GM12875 (cell line): ENCODE measurements around the gene TYRP1.
"Not testable (repeated sequence)": the region's sequence is repeated elsewhere in the genome, so short reads cannot be mapped to it uniquely, and the experiment has no call there.

Experiments used
- H3K4me3 ChIP-seq: one replicate; pipeline ENCODE4 v1.5.1; 2011; ENCODE audit warnings: low read depth, low read length, control low read depth
- TF ChIP-seq, protein P1 (sequence below): IDR thresholded peaks from 2 replicates; pipeline ENCODE4 v1.5.1; 2011; ENCODE audit warnings: low read depth, mild to moderate bottlenecking, control low read depth, inconsistent platforms, low read length, moderate library complexity, borderline replicate concordance; ENCODE audit not compliant: insufficient read depth

The TYRP1 gene

DNA sequence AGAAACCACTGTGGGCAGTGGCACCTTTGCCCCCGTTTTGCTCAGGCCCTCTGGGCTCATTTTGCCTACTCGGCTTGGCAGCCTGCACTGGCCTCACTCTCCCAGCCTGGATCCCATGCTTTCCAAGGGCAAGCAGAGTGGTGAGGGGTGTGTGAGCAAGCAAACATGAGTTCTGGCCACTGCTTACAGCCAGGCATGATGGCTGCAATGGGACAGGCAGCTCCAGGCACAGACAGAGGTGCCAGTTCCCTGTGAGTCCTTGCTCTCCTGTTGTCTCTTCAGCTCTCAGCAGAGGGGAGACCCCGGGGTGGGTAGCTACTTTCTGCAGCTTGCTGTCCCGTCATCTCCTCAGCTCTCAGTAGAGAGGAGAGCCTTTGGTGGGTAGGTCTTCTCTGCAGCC is 35.2 kb upstream of the TYRP1 start:
- no peak overlapping the region for H3K4me3 ChIP-seq
- TF ChIP-seq, protein P1, sequence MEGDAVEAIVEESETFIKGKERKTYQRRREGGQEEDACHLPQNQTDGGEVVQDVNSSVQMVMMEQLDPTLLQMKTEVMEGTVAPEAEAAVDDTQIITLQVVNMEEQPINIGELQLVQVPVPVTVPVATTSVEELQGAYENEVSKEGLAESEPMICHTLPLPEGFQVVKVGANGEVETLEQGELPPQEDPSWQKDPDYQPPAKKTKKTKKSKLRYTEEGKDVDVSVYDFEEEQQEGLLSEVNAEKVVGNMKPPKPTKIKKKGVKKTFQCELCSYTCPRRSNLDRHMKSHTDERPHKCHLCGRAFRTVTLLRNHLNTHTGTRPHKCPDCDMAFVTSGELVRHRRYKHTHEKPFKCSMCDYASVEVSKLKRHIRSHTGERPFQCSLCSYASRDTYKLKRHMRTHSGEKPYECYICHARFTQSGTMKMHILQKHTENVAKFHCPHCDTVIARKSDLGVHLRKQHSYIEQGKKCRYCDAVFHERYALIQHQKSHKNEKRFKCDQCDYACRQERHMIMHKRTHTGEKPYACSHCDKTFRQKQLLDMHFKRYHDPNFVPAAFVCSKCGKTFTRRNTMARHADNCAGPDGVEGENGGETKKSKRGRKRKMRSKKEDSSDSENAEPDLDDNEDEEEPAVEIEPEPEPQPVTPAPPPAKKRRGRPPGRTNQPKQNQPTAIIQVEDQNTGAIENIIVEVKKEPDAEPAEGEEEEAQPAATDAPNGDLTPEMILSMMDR: no peak

DNA sequence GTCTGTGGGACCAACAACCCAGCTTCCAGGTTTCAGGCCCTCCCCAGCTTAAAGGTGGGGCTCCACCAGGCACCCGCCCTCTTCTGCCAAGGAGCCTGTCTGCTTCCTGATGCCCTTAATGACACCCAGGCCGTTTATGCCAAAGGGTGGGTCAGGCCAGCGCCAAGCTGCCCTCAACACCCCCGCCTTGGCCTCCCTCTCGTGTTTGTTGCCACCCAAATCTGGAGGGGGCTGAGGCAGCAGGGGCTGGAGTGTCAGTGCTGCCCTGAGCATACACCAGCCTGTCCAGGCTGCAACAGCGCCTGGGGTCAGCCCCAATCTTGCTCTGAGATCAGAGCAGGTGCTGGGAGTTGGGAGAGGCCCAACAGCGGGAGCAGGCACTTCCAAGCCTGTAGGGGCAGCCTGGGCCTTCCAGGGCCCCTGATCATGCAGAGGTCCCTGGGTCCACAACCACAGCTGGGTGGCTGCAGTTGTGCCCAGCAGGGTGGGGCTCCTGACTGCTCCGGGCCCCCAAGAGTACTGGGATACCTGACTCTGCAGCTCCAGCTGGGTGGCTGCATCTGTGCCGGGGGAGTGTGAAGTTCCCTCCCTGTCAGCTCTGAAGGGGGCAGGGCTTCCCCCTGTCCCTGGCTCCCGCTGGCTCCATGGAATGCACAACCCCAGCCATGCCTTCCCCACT is 34.5 kb upstream of the TYRP1 start:
- TF ChIP-seq, protein P1: no peak
- no peak overlapping the region for H3K4me3 ChIP-seq

DNA sequence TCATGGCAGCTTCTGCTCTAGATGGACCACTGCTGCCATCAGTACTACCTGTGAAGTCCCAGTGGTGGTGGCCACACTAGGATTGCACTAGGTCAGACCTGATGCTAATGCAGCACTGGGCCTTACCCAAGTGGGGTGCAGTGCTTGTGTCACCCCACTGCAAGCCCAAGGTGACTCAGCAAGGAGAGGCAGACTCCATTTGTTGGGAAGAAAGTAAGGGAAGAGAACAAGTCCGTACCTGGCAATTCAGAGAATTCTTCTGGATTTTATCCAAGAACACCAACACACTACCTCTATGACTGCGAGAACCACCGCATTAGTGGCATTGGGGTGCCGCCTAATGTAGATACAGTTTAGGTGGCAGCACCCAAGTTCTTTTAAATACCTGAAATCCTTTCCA is 34.0 kb upstream of the TYRP1 start:
- TF ChIP-seq, protein P1: no peak
- H3K4me3 ChIP-seq: no peak overlapping the region

DNA sequence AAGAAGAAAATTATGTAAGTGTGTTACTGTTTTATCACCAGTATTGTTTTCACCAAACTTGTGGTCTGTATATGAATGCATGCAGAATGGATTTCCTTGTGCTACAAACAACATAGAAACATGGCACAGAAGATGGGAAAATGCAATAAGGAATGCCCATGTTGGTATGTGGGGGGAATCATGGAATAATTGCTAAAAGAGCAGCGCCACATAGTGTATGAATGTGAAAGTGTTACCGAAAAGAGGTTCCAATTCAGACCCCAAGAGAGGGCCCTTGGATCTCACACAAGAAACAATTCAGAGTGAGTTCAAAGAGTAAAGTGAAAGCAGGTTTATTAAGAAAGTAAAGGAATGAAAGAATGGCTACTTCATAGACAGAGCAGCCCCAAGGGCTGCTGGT is 26.4 kb upstream of the TYRP1 start:
- H3K4me3 ChIP-seq: no peak overlapping the region
- TF ChIP-seq, protein P1: no peak

DNA sequence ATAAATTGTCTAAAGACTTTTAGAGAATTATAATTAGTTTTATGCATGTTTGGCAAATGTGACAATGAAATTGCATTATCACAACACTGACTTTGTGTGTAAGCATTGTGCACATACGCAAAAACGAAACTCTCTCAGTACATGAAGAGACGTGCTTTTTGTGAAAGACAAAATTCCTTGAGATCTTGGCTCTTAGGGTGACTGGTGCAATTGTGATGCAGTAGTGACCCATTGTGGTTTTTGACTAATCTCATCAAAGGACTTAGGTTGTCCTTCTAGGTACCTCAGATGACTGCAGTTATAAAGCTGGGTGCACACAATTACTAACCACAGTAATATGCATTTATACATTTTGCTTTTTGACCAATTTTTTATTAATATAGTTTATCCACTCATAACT is 25.3 kb upstream of the TYRP1 start:
- TF ChIP-seq, protein P1: no peak
- no peak overlapping the region for H3K4me3 ChIP-seq

DNA sequence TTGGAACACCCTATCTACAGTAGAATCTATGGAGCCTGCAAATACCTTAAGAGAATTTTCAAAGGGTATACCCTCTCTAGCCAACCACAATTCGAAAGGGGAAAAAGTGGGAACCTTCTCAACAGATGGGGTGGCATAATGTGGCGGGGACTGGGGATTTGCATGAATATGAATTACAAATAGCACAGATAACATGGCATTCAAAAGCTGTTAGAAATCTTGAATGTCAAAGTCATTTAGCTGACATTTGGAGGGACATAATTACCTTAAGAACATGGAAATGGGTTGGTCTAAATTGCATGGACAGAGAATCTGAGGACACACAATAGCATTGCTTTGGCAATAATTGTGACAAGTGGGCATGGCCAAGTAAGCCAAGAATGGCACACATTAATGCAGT is 23.2 kb upstream of the TYRP1 start:
- TF ChIP-seq, protein P1: no peak
- H3K4me3 ChIP-seq: no peak overlapping the region

DNA sequence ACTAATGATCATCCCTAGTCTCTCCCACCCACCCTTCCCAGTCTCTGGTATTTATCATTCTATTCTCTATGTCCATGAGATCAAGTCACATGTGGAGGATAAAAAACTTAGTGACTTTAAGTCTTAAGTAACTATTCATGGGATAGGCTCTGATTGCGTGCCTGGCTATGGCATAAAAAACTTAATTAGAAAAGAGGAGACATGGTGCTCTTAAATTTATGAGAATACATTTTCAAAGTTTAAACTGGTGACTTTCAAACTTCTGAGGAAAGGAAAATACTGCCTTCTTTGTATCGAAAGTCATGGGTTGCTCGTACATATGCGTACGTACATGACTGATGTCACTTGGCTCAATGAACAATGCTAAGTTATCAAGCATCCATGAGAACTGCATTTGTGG is 18.2 kb upstream of the TYRP1 start:
- TF ChIP-seq, protein P1: no peak
- H3K4me3 ChIP-seq: no peak overlapping the region

DNA sequence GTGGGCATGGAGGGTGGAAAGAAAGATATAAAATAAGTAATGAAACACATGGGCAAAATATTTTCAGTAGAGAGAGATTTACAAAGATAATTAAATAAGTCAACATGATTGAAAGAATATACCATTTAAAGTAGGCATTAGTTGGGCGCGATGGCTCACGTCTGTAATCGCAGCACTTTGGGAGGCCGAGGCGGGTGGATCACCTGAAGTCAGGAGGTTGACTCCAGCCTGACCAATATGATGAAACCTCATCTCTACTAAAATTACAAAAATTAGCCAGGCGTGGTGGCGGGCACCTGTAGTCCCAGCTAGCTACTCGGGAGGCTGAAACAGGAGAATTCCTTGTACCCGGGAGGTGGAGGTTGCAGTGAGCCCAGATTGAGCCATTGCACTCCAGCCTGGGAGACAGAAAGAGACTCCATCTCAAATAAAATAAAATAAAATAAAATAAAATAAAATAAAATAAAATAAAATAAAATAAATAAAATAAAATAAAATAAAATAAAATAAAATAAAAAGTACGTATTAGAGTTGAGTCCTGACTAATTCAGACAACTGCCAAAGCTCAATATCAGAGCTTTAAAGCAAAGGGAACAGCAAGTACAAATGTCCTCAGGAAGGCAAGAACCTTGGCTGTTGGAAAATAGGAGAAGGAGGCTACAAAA is 15.6 kb upstream of the TYRP1 start:
- H3K4me3 ChIP-seq: not testable (repeated sequence)
